ENCODE data around the gene MRPS7. TPM values are rescaled to one million over a fixed set of nuclear protein-coding genes. Genes with fewer than 3 reads are reported as not detected.
A peak's percentile ranks its signal among the peaks of the same experiment; 100 is the strongest.

MRPS7 gene
- total and polyA plus RNA-seq, 9 of the 15 experiments (the other 6 are each of a cell fraction or from before 2014, with no cell fraction given): 107 to 244 (median 132) TPM

DNA sequence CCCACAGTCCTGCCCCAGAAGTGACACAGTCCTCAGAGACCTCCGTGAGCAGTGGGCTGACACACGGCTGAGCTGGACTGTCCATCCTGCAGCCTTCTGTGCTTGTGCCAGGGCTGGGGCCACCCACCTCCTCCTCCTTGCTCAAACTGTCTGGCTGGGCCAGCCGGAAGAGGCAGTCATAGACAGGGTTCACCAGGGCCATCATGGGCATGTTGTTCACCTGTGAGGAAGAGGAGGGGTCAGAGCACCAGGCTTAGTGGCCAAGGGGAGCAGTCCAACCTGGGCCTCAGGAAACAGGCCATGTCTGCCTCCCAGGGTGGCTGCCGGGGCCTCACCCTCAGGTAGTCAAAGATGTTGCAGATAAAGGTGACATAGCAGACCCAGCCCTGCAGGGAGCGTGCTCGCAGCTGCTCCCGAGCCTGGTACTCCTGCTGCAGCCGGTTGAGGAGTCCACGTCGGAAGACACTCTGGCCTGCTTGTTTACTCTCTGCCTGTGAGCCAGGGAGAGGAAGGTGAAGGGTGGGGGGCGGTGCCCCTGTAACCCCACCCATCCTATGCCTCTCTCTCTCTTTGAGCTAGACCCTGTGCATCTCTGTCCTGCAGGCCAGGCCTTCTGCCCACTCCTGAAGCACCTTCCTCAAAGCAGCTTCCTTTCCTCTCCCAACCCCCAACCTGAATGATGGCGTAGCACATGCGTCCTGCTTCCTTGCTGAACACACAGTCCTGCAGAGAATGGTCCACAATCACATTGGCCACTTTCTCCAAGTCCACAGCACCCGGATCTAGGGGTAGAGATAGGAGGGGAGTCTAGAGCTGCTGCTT, 5.9 kb downstream of the MRPS7 start (continued):
- TF ChIP-seq, protein P1, sequence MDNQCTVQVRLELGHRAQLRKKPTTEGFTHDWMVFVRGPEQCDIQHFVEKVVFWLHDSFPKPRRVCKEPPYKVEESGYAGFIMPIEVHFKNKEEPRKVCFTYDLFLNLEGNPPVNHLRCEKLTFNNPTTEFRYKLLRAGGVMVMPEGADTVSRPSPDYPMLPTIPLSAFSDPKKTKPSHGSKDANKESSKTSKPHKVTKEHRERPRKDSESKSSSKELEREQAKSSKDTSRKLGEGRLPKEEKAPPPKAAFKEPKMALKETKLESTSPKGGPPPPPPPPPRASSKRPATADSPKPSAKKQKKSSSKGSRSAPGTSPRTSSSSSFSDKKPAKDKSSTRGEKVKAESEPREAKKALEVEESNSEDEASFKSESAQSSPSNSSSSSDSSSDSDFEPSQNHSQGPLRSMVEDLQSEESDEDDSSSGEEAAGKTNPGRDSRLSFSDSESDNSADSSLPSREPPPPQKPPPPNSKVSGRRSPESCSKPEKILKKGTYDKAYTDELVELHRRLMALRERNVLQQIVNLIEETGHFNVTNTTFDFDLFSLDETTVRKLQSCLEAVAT (IDR thresholded peaks at IDR 0.05): no peak
- TF ChIP-seq SMC3 (conservative IDR thresholded peaks at IDR 0.05; ENCODE audit: insufficient read depth, low read depth, low read length) (0 out of 2 replicates have a peak, but pooled peaks have one; percentile 12), ZNF76 (CRISPR knock-in tag; IDR thresholded peaks at IDR 0.05; ENCODE audit: borderline replicate concordance) (no peak), ZNF197 (CRISPR knock-in tag; IDR thresholded peaks at IDR 0.05; ENCODE audit: low read depth) (no peak), ZKSCAN8 (CRISPR knock-in tag; IDR thresholded peaks at IDR 0.05) (no peak), NONO (IDR thresholded peaks at IDR 0.05; ENCODE audit: low read depth in 2 of 2, low read length in 1 of 2) (no peak), PHB2 (IDR thresholded peaks at IDR 0.05; ENCODE audit: low read depth) (no peak), RCOR1 (IDR thresholded peaks at IDR 0.05; ENCODE audit: borderline replicate concordance in 1 of 2, low read depth in 2 of 2, low read length in 2 of 2) (peak in 1 of 2 experiments; percentile 46; a peak in 1 of 4 replicates), NR1H2 (CRISPR knock-in tag; IDR thresholded peaks at IDR 0.05) (no peak), MTA3 (IDR thresholded peaks at IDR 0.05; ENCODE audit: borderline replicate concordance) (peak; percentile 54; the same call in 1 of the 2 replicates), SREBF2 (CRISPR knock-in tag; IDR thresholded peaks at IDR 0.05) (no peak), SRSF7 (optimal IDR thresholded peaks at IDR 0.05; ENCODE audit: low read depth, low read length) (no peak), RBFOX2 (IDR thresholded peaks at IDR 0.05; ENCODE audit: low read depth, low read length) (peak; percentile 39), ZNF561 (CRISPR knock-in tag; conservative IDR thresholded peaks at IDR 0.05) (no peak), SP1 (CRISPR knock-in tag; IDR thresholded peaks at IDR 0.05) (no peak)
- TF ChIP-seq, protein P2, sequence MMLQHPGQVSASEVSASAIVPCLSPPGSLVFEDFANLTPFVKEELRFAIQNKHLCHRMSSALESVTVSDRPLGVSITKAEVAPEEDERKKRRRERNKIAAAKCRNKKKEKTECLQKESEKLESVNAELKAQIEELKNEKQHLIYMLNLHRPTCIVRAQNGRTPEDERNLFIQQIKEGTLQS (IDR thresholded peaks at IDR 0.05): no peak
- TF ChIP-seq, protein P2 (CRISPR knock-in tag; conservative IDR thresholded peaks at IDR 0.05): no peak
- TF ChIP-seq, protein P3, sequence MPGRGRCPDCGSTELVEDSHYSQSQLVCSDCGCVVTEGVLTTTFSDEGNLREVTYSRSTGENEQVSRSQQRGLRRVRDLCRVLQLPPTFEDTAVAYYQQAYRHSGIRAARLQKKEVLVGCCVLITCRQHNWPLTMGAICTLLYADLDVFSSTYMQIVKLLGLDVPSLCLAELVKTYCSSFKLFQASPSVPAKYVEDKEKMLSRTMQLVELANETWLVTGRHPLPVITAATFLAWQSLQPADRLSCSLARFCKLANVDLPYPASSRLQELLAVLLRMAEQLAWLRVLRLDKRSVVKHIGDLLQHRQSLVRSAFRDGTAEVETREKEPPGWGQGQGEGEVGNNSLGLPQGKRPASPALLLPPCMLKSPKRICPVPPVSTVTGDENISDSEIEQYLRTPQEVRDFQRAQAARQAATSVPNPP (IDR thresholded peaks at IDR 0.05; ENCODE audit: borderline replicate concordance, insufficient read depth, insufficient read length): no peak
- TF ChIP-seq, protein P4, sequence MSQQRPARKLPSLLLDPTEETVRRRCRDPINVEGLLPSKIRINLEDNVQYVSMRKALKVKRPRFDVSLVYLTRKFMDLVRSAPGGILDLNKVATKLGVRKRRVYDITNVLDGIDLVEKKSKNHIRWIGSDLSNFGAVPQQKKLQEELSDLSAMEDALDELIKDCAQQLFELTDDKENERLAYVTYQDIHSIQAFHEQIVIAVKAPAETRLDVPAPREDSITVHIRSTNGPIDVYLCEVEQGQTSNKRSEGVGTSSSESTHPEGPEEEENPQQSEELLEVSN (IDR thresholded peaks at IDR 0.05; ENCODE audit: borderline replicate concordance in 1 of 2, extremely low read depth in 1 of 2, insufficient read depth in 1 of 2, insufficient read length in 1 of 2, low read depth in 1 of 2, low read length in 1 of 2, poor library complexity in 1 of 2, severe bottlenecking in 1 of 2): peak in 1 of 2 experiments; percentile 12
- TF ChIP-seq, protein P5, sequence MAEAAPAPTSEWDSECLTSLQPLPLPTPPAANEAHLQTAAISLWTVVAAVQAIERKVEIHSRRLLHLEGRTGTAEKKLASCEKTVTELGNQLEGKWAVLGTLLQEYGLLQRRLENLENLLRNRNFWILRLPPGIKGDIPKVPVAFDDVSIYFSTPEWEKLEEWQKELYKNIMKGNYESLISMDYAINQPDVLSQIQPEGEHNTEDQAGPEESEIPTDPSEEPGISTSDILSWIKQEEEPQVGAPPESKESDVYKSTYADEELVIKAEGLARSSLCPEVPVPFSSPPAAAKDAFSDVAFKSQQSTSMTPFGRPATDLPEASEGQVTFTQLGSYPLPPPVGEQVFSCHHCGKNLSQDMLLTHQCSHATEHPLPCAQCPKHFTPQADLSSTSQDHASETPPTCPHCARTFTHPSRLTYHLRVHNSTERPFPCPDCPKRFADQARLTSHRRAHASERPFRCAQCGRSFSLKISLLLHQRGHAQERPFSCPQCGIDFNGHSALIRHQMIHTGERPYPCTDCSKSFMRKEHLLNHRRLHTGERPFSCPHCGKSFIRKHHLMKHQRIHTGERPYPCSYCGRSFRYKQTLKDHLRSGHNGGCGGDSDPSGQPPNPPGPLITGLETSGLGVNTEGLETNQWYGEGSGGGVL (CRISPR knock-in tag; IDR thresholded peaks at IDR 0.05): no peak

Data from K562 (cell line).